ENCODE results near the gene AHCYL1. TPM values are rescaled to one million over a fixed set of nuclear protein-coding genes. Genes with fewer than 3 reads are reported as not detected.
"Not testable (repeated sequence)": the region's sequence is repeated elsewhere in the genome, so short reads cannot be mapped to it uniquely, and the experiment has no call there.

The AHCYL1 gene
- total RNA-seq, 4 donors from 2014 or later = 51.2 to 96.4 (median 80.9) TPM

DNA sequence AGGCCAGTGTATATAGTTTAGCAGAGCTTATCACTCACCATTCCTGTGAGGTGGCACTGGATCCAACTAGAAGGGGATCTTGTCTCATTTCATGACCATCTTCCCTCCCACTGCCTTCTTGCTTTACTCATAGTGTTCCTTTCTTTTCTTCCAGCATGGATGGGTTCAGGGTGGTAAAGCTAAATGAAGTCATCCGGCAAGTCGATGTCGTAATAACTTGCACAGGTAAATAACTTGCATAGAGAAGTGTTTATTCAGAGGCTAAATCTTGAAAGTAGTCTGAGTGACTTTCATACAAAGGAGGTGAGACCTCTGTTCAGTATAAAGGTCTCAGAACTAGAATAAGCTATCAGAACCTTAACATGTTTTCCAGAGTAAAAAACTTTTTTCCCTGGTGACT lies 33.2 kb downstream of the AHCYL1 start:
- Histone ChIP-seq H3K9me3 (no peaks in the 10 kb centered on the region), H3K36me3 (peaks cover 0 to 100% (median 0%) of the 10 kb centered on the region in 3 donors)

DNA sequence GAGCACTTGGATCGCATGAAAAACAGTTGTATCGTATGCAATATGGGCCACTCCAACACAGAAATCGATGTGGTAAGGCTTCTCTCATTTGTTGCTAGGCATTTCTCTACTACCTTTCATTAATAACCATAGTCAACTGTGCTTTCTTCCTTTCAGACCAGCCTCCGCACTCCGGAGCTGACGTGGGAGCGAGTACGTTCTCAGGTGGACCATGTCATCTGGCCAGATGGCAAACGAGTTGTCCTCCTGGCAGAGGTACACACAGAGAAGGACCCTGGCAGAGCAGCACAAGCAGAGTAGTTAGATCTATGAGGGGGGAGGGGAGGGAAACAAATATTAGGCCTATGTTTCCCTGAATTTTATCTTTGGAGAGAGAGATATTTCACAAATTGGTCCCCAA lies 33.8 kb downstream of the AHCYL1 start:
- Histone ChIP-seq H3K36me3 (peaks cover 0 to 100% (median 0%) of the 10 kb centered on the region in 3 donors), H3K4me3 (no peak overlapping the region), H3K27me3 (no peaks in the 10 kb centered on the region), H3K9me3 (no peaks in the 10 kb centered on the region), H3K27ac (no peak overlapping the region), H3K4me1 (no peaks in the 10 kb centered on the region)
- no peak for DNase-seq
- TF ChIP-seq, protein P1, sequence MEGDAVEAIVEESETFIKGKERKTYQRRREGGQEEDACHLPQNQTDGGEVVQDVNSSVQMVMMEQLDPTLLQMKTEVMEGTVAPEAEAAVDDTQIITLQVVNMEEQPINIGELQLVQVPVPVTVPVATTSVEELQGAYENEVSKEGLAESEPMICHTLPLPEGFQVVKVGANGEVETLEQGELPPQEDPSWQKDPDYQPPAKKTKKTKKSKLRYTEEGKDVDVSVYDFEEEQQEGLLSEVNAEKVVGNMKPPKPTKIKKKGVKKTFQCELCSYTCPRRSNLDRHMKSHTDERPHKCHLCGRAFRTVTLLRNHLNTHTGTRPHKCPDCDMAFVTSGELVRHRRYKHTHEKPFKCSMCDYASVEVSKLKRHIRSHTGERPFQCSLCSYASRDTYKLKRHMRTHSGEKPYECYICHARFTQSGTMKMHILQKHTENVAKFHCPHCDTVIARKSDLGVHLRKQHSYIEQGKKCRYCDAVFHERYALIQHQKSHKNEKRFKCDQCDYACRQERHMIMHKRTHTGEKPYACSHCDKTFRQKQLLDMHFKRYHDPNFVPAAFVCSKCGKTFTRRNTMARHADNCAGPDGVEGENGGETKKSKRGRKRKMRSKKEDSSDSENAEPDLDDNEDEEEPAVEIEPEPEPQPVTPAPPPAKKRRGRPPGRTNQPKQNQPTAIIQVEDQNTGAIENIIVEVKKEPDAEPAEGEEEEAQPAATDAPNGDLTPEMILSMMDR (IDR thresholded peaks at IDR 0.05) = no peak
- TF ChIP-seq POLR2A (IDR thresholded peaks at IDR 0.05) = no peak

More for the DNA sequence above, 33.2 kb downstream of the AHCYL1 start:
- Histone ChIP-seq H3K4me3 (no peak overlapping the region), H3K27me3 (no peaks in the 10 kb centered on the region), H3K27ac (no peak overlapping the region), H3K4me1 (no peaks in the 10 kb centered on the region)
- no peak for DNase-seq
- no peak for TF ChIP-seq POLR2A (IDR thresholded peaks at IDR 0.05)
- TF ChIP-seq, protein P1 (IDR thresholded peaks at IDR 0.05) = no peak

DNA sequence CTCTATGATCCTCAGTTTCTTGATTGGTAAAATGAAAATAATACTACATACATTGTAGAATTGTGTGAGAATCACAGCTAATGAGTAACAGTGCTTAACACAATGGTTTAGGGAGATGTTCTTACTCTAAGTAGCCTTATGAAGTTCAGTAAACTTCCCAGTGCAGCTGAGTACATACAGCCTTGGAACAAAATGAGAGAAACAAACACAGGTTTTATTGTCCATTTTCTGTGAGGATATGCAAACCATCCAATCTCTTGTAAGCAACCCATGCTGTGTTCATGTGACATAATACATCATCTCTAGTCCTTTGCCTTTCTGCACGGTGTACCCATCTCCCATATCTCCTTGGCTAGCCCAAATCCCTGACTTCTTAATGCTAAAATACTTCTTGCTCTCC lies 35.2 kb downstream of the AHCYL1 start:
- TF ChIP-seq, protein P1 (IDR thresholded peaks at IDR 0.05) = no peak
- no peak for TF ChIP-seq POLR2A (IDR thresholded peaks at IDR 0.05)
- peaks cover 0 to 96% (median 0%) of the 10 kb centered on the region in 3 donors for H3K36me3 ChIP-seq

DNA sequence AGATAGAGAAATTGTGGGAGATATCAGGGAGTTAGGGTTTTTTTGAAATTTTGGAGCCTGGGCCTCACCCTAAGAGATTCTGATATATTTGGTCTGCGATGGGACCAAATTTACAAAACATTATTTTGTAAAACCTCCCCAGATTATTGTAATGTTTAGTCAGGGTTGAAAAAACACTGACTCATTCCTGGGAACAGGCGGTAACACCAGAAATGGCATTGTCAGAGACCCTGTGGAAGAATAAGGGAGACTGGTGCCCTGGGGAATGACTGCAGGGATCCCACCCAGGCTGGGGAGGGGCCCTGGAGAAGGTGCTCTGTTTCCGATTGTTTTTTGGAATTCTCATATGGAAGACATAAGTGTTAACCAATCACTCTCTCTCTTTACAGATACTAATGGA lies 36.7 kb downstream of the AHCYL1 start:
- DNase-seq = no peak
- Histone ChIP-seq H3K27me3 (no peaks in the 10 kb centered on the region), H3K27ac (no peak overlapping the region), H3K36me3 (peaks cover 0 to 81% (median 0%) of the 10 kb centered on the region in 3 donors), H3K4me3 (no peak overlapping the region), H3K4me1 (no peaks in the 10 kb centered on the region), H3K9me3 (no peaks in the 10 kb centered on the region)
- TF ChIP-seq, protein P1 (IDR thresholded peaks at IDR 0.05) = no peak
- TF ChIP-seq POLR2A (IDR thresholded peaks at IDR 0.05) = no peak

More for the DNA sequence above, 35.2 kb downstream of the AHCYL1 start:
- Histone ChIP-seq H3K9me3 (no peaks in the 10 kb centered on the region), H3K4me1 (no peaks in the 10 kb centered on the region), H3K27ac (no peak overlapping the region), H3K27me3 (no peaks in the 10 kb centered on the region), H3K4me3 (no peak overlapping the region)
- no peak for DNase-seq

DNA sequence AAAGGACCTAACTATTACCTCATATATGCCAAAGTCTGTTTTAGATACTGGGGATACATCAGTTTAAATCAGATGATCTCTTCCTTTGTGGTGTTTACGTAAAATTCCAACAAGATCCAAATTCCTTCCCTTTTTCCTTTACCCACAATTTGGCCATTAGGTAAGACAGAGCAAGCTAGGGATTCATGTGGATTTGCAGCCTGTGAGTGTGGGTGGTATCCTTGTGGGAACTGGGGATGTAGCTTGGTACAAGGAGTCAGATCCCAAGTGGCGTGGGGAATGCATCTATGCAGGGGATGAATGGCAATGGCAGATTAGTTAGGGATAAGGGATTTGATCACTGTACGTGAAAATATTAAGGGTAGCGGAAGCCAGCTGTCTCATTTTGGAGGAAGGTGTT lies 40.0 kb downstream of the AHCYL1 start:
- no peak for TF ChIP-seq POLR2A (IDR thresholded peaks at IDR 0.05)
- TF ChIP-seq, protein P1 (IDR thresholded peaks at IDR 0.05) = no peak
- Histone ChIP-seq H3K27me3 (no peaks in the 10 kb centered on the region), H3K27ac (no peak overlapping the region), H3K4me3 (no peak overlapping the region), H3K9me3 (no peaks in the 10 kb centered on the region), H3K4me1 (no peaks in the 10 kb centered on the region), H3K36me3 (peaks cover 0 to 48% (median 0%) of the 10 kb centered on the region in 3 donors)
- no peak for DNase-seq

DNA sequence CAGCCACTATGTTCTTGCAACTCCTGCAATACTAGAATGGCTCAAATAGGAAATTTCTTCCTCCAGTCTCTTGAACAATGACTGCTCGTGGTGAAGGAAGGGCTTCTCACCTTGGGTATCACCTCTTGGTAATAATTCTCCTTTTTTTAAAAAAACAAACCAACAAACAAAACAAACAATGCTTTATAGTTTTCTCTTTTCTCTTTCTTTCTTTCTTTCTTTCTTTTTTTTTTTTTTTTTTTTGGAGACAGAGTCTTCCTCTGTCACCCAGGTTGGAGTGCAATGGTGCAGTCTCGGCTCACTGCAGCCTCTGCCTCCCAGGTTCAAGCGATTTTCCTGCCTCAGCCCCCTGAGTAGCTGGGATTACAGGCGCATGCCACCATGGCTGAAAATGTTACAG lies 46.1 kb downstream of the AHCYL1 start:
- peaks cover 0 to 15% (median 6%) of the 10 kb centered on the region in 4 donors for H3K4me1 ChIP-seq
- DNase-seq, H3K9me3 ChIP-seq, H3K36me3 ChIP-seq, H3K27me3 ChIP-seq: not testable (repeated sequence)
- peak overlapping the region; percentile 26 to 67 (median 47) for H3K27ac ChIP-seq
- peak overlapping the region in 2 of 4 donors; percentile 14 to 21 for H3K4me3 ChIP-seq
